H9 (cell line): ENCODE results near the gene KIF26A. TPM values are rescaled to one million over a fixed set of nuclear protein-coding genes. Genes with fewer than 3 reads are reported as not detected.

ENCODE experiments used
- DNase-seq: peaks from one replicate; pipeline ENCODE4 v3.0.0-alpha.2; 2017
- H2AFZ ChIP-seq: one replicate; pipeline ENCODE4 v1.6.1; 2013; ENCODE audit warnings: mild to moderate bottlenecking, low read length, control low read depth, moderate library complexity
- H2AK5ac ChIP-seq: 2 replicates; pipeline ENCODE4 v1.6.1; 2013; ENCODE audit warnings: low read length, control low read depth, mixed read lengths; ENCODE audit not compliant: insufficient read length
- H2BK120ac ChIP-seq: one replicate; pipeline ENCODE4 v1.6.1; 2013; ENCODE audit warnings: low read depth, mild to moderate bottlenecking, low read length, control low read depth, inconsistent platforms; ENCODE audit not compliant: poor library complexity, severe bottlenecking
- H2BK12ac ChIP-seq: 2 replicates; pipeline ENCODE4 v1.6.1; 2013; ENCODE audit warnings: low read length, control low read depth, mixed read lengths, low read depth; ENCODE audit not compliant: insufficient read length
- H2BK15ac ChIP-seq: 2 replicates; pipeline ENCODE4 v1.6.1; 2013; ENCODE audit warnings: low read depth, low read length, control low read depth
- H2BK20ac ChIP-seq: one replicate; pipeline ENCODE4 v1.6.1; 2013; ENCODE audit warnings: low read depth, mild to moderate bottlenecking, low read length, control low read depth, inconsistent platforms; ENCODE audit not compliant: poor library complexity, severe bottlenecking
- H2BK5ac ChIP-seq: 2 replicates; pipeline ENCODE4 v1.6.1; 2013; ENCODE audit warnings: low read length, control low read depth, mixed read lengths; ENCODE audit not compliant: insufficient read length
- H3K14ac ChIP-seq: 2 replicates; pipeline ENCODE4 v1.6.1; 2013; ENCODE audit warnings: low read length, control low read depth; ENCODE audit not compliant: insufficient read depth
- H3K18ac ChIP-seq: 2 replicates; pipeline ENCODE4 v1.6.1; 2013; ENCODE audit warnings: low read depth, mild to moderate bottlenecking, mixed read lengths, low read length, control low read depth; ENCODE audit not compliant: insufficient read length
- H3K23ac ChIP-seq: 2 replicates; pipeline ENCODE4 v1.6.1; 2013; ENCODE audit warnings: low read length, control low read depth, mixed read lengths, low read depth; ENCODE audit not compliant: insufficient read length
- H3K23me2 ChIP-seq: 2 replicates; pipeline ENCODE4 v1.6.1; 2013; ENCODE audit warnings: low read depth, mild to moderate bottlenecking, mixed read lengths, low read length, control low read depth; ENCODE audit not compliant: insufficient read length, poor library complexity, severe bottlenecking
- H3K27ac ChIP-seq: 2 replicates; pipeline ENCODE4 v1.5.1; 2013; ENCODE audit warnings: low read length, control low read depth, mixed read lengths, low read depth; ENCODE audit not compliant: insufficient read length
- H3K27me3 ChIP-seq: 2 replicates; pipeline ENCODE4 v1.6.1; 2013; ENCODE audit warnings: low read length, control low read depth, inconsistent platforms; ENCODE audit not compliant: insufficient read depth
- H3K4ac ChIP-seq: 2 replicates; pipeline ENCODE4 v1.6.1; 2013; ENCODE audit warnings: low read depth, mild to moderate bottlenecking, control low read depth, inconsistent platforms, low read length, moderate library complexity
- H3K4me1 ChIP-seq: 2 replicates; pipeline ENCODE4 v1.6.1; 2013; ENCODE audit warnings: low read length, control low read depth, inconsistent platforms; ENCODE audit not compliant: insufficient read depth
- H3K4me2 ChIP-seq: 2 replicates; pipeline ENCODE4 v1.6.1; 2013; ENCODE audit warnings: low read length, control low read depth, mixed read lengths; ENCODE audit not compliant: insufficient read length, insufficient read depth
- H3K56ac ChIP-seq: 2 replicates; pipeline ENCODE4 v1.6.1; 2013; ENCODE audit warnings: low read depth, mild to moderate bottlenecking, mixed read lengths, low read length, control low read depth; ENCODE audit not compliant: insufficient read length
- H3K79me1 ChIP-seq: 2 replicates; pipeline ENCODE4 v1.6.1; 2013; ENCODE audit warnings: low read depth, mild to moderate bottlenecking, moderate library complexity, low read length, control low read depth, inconsistent platforms; ENCODE audit not compliant: insufficient read depth, poor library complexity, severe bottlenecking
- H3K79me2 ChIP-seq: 2 replicates; pipeline ENCODE4 v1.6.1; 2013; ENCODE audit warnings: low read length, control low read depth, inconsistent platforms; ENCODE audit not compliant: insufficient read depth
- H3K9ac ChIP-seq: 2 replicates; pipeline ENCODE4 v1.6.1; 2013; ENCODE audit warnings: low read length, control low read depth, mixed read lengths; ENCODE audit not compliant: insufficient read length; ENCODE audit errors: extremely low read depth
- H3K9me3 ChIP-seq: one replicate; pipeline ENCODE4 v1.6.1; 2013; ENCODE audit warnings: low read depth, low read length, inconsistent platforms; ENCODE audit not compliant: control insufficient read depth
- H3T11ph ChIP-seq: one replicate; pipeline ENCODE4 v1.6.1; 2013; ENCODE audit warnings: mild to moderate bottlenecking, low read length, control low read depth, inconsistent platforms
- H4K20me1 ChIP-seq: one replicate; pipeline ENCODE4 v1.6.1; 2013; ENCODE audit not compliant: control insufficient read depth, insufficient read length, insufficient read depth
- H4K5ac ChIP-seq: 2 replicates; pipeline ENCODE4 v1.6.1; 2013; ENCODE audit warnings: low read depth, mild to moderate bottlenecking, mixed read lengths, low read length, control low read depth; ENCODE audit not compliant: insufficient read length
- H4K8ac ChIP-seq: replicated peaks from 2 replicates; pipeline ENCODE4 v1.6.1; 2013; ENCODE audit warnings: low read length, control low read depth, mixed read lengths, low read depth; ENCODE audit not compliant: insufficient read length
- H4K91ac ChIP-seq: 2 replicates; pipeline ENCODE4 v1.6.1; 2013; ENCODE audit warnings: low read depth, mild to moderate bottlenecking, moderate library complexity, mixed read lengths, low read length, control low read depth; ENCODE audit not compliant: insufficient read length
- H3K27ac Mint-ChIP-seq, 3 experiments: 2 replicates in 2 of 3; 3 replicates in 1 of 3; pipeline ENCODE4 v1.8.0; 2020 to 2021; ENCODE audit warnings: mixed read lengths in 3 of 3, mild to moderate bottlenecking in 1 of 3, moderate library complexity in 1 of 3
- H3K27me3 Mint-ChIP-seq: 2 replicates; pipeline ENCODE4 v1.8.0; 2021; ENCODE audit warnings: low read depth, mild to moderate bottlenecking, moderate library complexity, mixed read lengths
- H3K36me3 Mint-ChIP-seq, 3 experiments: 2 replicates in 2 of 3; 3 replicates in 1 of 3; pipeline ENCODE4 v1.8.0; 2020 to 2021; ENCODE audit warnings: low read depth in 3 of 3, mixed read lengths in 3 of 3; ENCODE audit not compliant: insufficient read depth in 1 of 3
- H3K4me1 Mint-ChIP-seq, 2 experiments: 2 replicates each; pipeline ENCODE4 v1.8.0; 2020; ENCODE audit warnings: mixed read lengths in 2 of 2
- H3K4me3 Mint-ChIP-seq, 2 experiments: 2 replicates in 1 of 2; 3 replicates in 1 of 2; pipeline ENCODE4 v1.8.0; 2020 to 2021; ENCODE audit warnings: mild to moderate bottlenecking in 2 of 2, mixed read lengths in 2 of 2, moderate library complexity in 1 of 2
- H3K9me3 Mint-ChIP-seq, 2 experiments: 2 replicates in 1 of 2; 3 replicates in 1 of 2; pipeline ENCODE4 v1.8.0; 2020; ENCODE audit warnings: mild to moderate bottlenecking in 2 of 2, mixed read lengths in 2 of 2, moderate library complexity in 1 of 2
- WGBS: extraction: QIAGEN DNeasy Blood & Tissue Kit; methylation state at CpG from one replicate; pipeline ENCODE4 v1.1.7; 2013; ENCODE audit warnings: missing lambda C conversion rate, low lambda C conversion rate, mixed read lengths; ENCODE audit not compliant: insufficient read length; ENCODE audit errors: extremely low coverage; 5-methylcytosine and 5-hydroxymethylcytosine counted together
- total RNA-seq: library from RNA; stranded (reverse); gene quantifications from 2 replicates; pipeline ENCODE4 v1.2.1, GENCODE V29; 2021
- TF ChIP-seq, protein P1 (sequence below): fragments of 200-600 bp; sonication (generic); conservative IDR thresholded peaks from 3 replicates; pipeline ENCODE4 v1.8.0; 2021; ENCODE audit warnings: antibody characterized with exemption, mild to moderate bottlenecking

Gene KIF26A
- total RNA-seq, 1 experiment from 2014 or later, result 44.2 TPM

DNA sequence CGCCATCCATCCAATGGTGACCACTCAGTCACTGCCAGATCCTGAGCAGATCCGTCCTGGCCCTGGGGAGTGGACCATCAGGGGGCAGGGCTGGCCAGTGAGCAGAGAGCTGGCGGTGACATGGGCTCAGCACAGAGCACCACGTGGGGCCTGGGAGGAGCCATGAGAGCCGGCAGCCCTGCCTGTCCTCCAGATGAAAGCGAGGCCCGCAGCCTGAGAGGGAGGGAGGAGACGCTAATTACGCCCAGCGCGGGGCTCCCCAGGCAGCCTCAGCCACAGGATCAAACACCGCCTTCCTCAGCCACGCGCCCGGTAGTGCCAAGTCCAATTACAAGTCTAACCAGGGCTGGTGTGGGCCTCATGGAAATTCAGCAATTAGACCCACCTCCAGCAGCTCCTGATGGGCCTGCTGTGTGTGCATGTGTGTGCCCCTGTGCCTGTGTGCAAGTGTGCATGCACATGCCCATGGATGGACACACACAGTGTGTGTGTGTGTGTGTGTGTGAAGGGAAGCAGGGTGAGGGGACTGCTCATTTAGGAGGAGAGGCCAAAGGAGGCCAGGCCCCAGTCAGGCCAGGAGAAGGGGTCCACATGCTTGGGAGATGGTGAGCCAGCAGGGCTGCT, 68.0 kb downstream of the KIF26A start:
- TF ChIP-seq, protein P1, sequence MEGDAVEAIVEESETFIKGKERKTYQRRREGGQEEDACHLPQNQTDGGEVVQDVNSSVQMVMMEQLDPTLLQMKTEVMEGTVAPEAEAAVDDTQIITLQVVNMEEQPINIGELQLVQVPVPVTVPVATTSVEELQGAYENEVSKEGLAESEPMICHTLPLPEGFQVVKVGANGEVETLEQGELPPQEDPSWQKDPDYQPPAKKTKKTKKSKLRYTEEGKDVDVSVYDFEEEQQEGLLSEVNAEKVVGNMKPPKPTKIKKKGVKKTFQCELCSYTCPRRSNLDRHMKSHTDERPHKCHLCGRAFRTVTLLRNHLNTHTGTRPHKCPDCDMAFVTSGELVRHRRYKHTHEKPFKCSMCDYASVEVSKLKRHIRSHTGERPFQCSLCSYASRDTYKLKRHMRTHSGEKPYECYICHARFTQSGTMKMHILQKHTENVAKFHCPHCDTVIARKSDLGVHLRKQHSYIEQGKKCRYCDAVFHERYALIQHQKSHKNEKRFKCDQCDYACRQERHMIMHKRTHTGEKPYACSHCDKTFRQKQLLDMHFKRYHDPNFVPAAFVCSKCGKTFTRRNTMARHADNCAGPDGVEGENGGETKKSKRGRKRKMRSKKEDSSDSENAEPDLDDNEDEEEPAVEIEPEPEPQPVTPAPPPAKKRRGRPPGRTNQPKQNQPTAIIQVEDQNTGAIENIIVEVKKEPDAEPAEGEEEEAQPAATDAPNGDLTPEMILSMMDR, result no peak
- Histone ChIP-seq H3K56ac (no peak overlapping the region), H2AFZ (no peak overlapping the region), H2AK5ac (no peak overlapping the region), H3K9me3 (no peaks in the 10 kb centered on the region), H4K8ac (no peak overlapping the region), H2BK5ac (no peak overlapping the region), H4K91ac (no peak overlapping the region), H3K18ac (peak overlapping the region; percentile 24), H3K27me3 (no peaks in the 10 kb centered on the region), H3K14ac (no peak overlapping the region), H2BK12ac (no peak overlapping the region), H3K4me2 (no peak overlapping the region), H4K5ac (no peak overlapping the region), H3K27ac (no peak overlapping the region), H3K79me1 (no peaks in the 10 kb centered on the region), H3K4ac (no peak overlapping the region), H3T11ph (no peak overlapping the region), H3K79me2 (no peaks in the 10 kb centered on the region), H4K20me1 (no peaks in the 10 kb centered on the region), H2BK20ac (no peak overlapping the region), H3K23ac (no peak overlapping the region), H3K4me1 (no peaks in the 10 kb centered on the region), H2BK15ac (no peak overlapping the region), H3K9ac (no peak overlapping the region), H2BK120ac (no peak overlapping the region), H3K23me2 (no peaks in the 10 kb centered on the region)
- Mint-ChIP-seq H3K4me3 (no peak overlapping the region), H3K9me3 (no peaks in the 10 kb centered on the region; a peak in 1 of 5 replicates), H3K27ac (peak overlapping the region in 1 of 3 experiments; percentile 81; a peak in 2 of 7 replicates), H3K27me3 (peaks cover 2% of the 10 kb centered on the region; the same call in 1 of the 2 replicates), H3K4me1 (peaks cover 0 to 7% of the 10 kb centered on the region in 2 experiments; a peak in 3 of 4 replicates), H3K36me3 (no peaks in the 10 kb centered on the region; a peak in 1 of 7 replicates)
- peak; percentile 61 for DNase-seq
- WGBS, result no CpG with 5 or more reads among the region's 15 CpGs
